Skin epidermis (tissue), 12 donors: ENCODE data around the gene SYT8.
A peak's percentile ranks its signal among the peaks of the same experiment; 100 is the strongest.
"Not testable (repeated sequence)": the region's sequence is repeated elsewhere in the genome, so short reads cannot be mapped to it uniquely, and the experiment has no call there.

Experiments
- H3K27ac ChIP-seq, 21 experiments: fragments of 200-600 bp; sonication (generic) in 11 of 21; one replicate each; pipeline ENCODE4 v1.5.0; 2020; ENCODE audit warnings: mild to moderate bottlenecking in 3 of 21, inconsistent platforms in 2 of 21, moderate library complexity in 2 of 21
- H3K4me3 ChIP-seq, 7 experiments: fragments of 200-600 bp; sonication (generic) in 2 of 7; one replicate each; pipeline ENCODE4 v1.5.0; 2020; ENCODE audit warnings: inconsistent platforms in 2 of 7, mild to moderate bottlenecking in 2 of 7, moderate library complexity in 1 of 7

The SYT8 gene

GRCh38 chr11:1834779-1835670 lies at the start of gene SYT8:
SYT8 (plus strand) TSS chr11:1834990; CDS start chr11:1835106, 116 bp downstream.
- Histone ChIP-seq H3K4me3 (no peak within 1 kb of the TSS), H3K27ac (peak within 1 kb of the TSS in 19 of 21 experiments; percentile 49 to 89 (median 75))

- Histone ChIP-seq H3K4me3 (no peak overlapping the region), H3K27ac (no peak overlapping the region)
Observed at GRCh38 chr11:1785749-1786413, 48.9 kb upstream of the SYT8 start.

GRCh38 chr11:1786466-1786865 lies 48.3 kb upstream of the SYT8 start:
- no peak overlapping the region for H3K27ac ChIP-seq
- no peak overlapping the region for H3K4me3 ChIP-seq

- H3K4me3 ChIP-seq, result no peak overlapping the region
- no peak overlapping the region for H3K27ac ChIP-seq
Observed at GRCh38 chr11:1791912-1792311, 42.9 kb upstream of the SYT8 start.

- H3K27ac ChIP-seq, result no peak overlapping the region
- no peak overlapping the region for H3K4me3 ChIP-seq
Observed at GRCh38 chr11:1792461-1792860, 42.3 kb upstream of the SYT8 start.

GRCh38 chr11:1793081-1793480 lies 41.7 kb upstream of the SYT8 start:
- H3K4me3 ChIP-seq, result no peak overlapping the region
- H3K27ac ChIP-seq, result no peak overlapping the region

GRCh38 chr11:1796413-1797011 lies 38.3 kb upstream of the SYT8 start:
- Histone ChIP-seq H3K4me3 (no peak overlapping the region), H3K27ac (peak overlapping the region in 4 of 21 experiments; percentile 3 to 29 (median 12))

- Histone ChIP-seq H3K4me3 (no peak overlapping the region), H3K27ac (peak overlapping the region in 2 of 21 experiments; percentile 7 to 36)
Observed at GRCh38 chr11:1797391-1798125, 37.2 kb upstream of the SYT8 start.

- no peak overlapping the region for H3K4me3 ChIP-seq
- H3K27ac ChIP-seq, result no peak overlapping the region
Observed at GRCh38 chr11:1803246-1803645, 31.5 kb upstream of the SYT8 start.

GRCh38 chr11:1803835-1804519 lies 30.8 kb upstream of the SYT8 start:
- not testable (repeated sequence) for H3K4me3 ChIP-seq, H3K27ac ChIP-seq

GRCh38 chr11:1805525-1805924 lies 29.3 kb upstream of the SYT8 start:
- Histone ChIP-seq H3K4me3 (no peak overlapping the region), H3K27ac (no peak overlapping the region)

- no peak overlapping the region for H3K4me3 ChIP-seq
- no peak overlapping the region for H3K27ac ChIP-seq
Observed at GRCh38 chr11:1807264-1807995, 27.4 kb upstream of the SYT8 start.

GRCh38 chr11:1810761-1811160 lies 24.0 kb upstream of the SYT8 start:
- Histone ChIP-seq H3K27ac (peak overlapping the region in 1 of 21 experiments; percentile 17), H3K4me3 (no peak overlapping the region)

GRCh38 chr11:1812274-1812673 lies 22.5 kb upstream of the SYT8 start:
- Histone ChIP-seq H3K4me3 (no peak overlapping the region), H3K27ac (no peak overlapping the region)

- H3K27ac ChIP-seq, result no peak overlapping the region
Observed at GRCh38 chr11:1812801-1813200, 22.0 kb upstream of the SYT8 start.

GRCh38 chr11:1813356-1813755 lies 21.4 kb upstream of the SYT8 start:
- not testable (repeated sequence) for H3K27ac ChIP-seq, H3K4me3 ChIP-seq

More at GRCh38 chr11:1812801-1813200, 22.0 kb upstream of the SYT8 start:
- H3K4me3 ChIP-seq, result no peak overlapping the region

- Histone ChIP-seq H3K27ac (no peak overlapping the region), H3K4me3 (no peak overlapping the region)
Observed at GRCh38 chr11:1814691-1815090, 20.1 kb upstream of the SYT8 start.

- Histone ChIP-seq H3K4me3 (no peak overlapping the region), H3K27ac (no peak overlapping the region)
Observed at GRCh38 chr11:1815311-1815710, 19.5 kb upstream of the SYT8 start.

- H3K4me3 ChIP-seq, result no peak overlapping the region
- no peak overlapping the region for H3K27ac ChIP-seq
Observed at GRCh38 chr11:1815751-1816150, 19.0 kb upstream of the SYT8 start.
